ENCODE data around the gene GLIS2. TPM values are rescaled to one million over a fixed set of nuclear protein-coding genes. Genes with fewer than 3 reads are reported as not detected.
A peak's percentile ranks its signal among the peaks of the same experiment; 100 is the strongest.
"Not testable (repeated sequence)": the region's sequence is repeated elsewhere in the genome, so short reads cannot be mapped to it uniquely, and the experiment has no call there.

Gene GLIS2
- total and polyA plus RNA-seq, 2 donors: 0.85 to 3.0 TPM

- H3K4me3 ChIP-seq (ENCODE audit: low read length in 2 of 2); H3K27me3 ChIP-seq (ENCODE audit: control insufficient read depth in 2 of 2, insufficient read depth in 1 of 2, low read length in 1 of 2); H3K9me3 ChIP-seq (ENCODE audit: control insufficient read depth in 2 of 2, insufficient read depth in 1 of 2, low read length in 1 of 2); DNase-seq (ENCODE audit: low read depth in 6 of 9, low spot score in 9 of 9); H3K4me1 ChIP-seq (ENCODE audit: control insufficient read depth in 2 of 2, insufficient read depth in 2 of 2, low read length in 2 of 2); H3K27ac ChIP-seq (ENCODE audit: low read depth in 1 of 2, low read length in 1 of 2): not testable (repeated sequence)
- WGBS: 57% methylated on average over 10 of the region's 10 CpGs
- peaks cover 16 to 37% of the 10 kb centered on the region in 2 donors for H3K36me3 ChIP-seq (ENCODE audit: control insufficient read depth in 2 of 2, insufficient read depth in 2 of 2, low read length in 1 of 2)
Measured at GRCh38 chr16:4344300-4344982, 28.6 kb downstream of the GLIS2 start.

GRCh38 chr16:4344983-4345835 is 29.3 kb downstream of the GLIS2 start:
- H3K9me3 ChIP-seq (ENCODE audit: control insufficient read depth in 2 of 2, insufficient read depth in 1 of 2, low read length in 1 of 2): peaks cover 0 to 4% of the 10 kb centered on the region in 2 donors
- no peak overlapping the region for H3K4me3 ChIP-seq (ENCODE audit: low read length in 2 of 2)
- 97% methylated on average over 26 of the region's 26 CpGs for WGBS
- no peak overlapping the region for H3K27ac ChIP-seq (ENCODE audit: low read depth in 1 of 2, low read length in 1 of 2)
- peaks cover 0 to 6% of the 10 kb centered on the region in 2 donors for H3K4me1 ChIP-seq (ENCODE audit: control insufficient read depth in 2 of 2, insufficient read depth in 2 of 2, low read length in 2 of 2)
- DNase-seq (ENCODE audit: low read depth in 6 of 9, low spot score in 9 of 9): no peak
- H3K36me3 ChIP-seq (ENCODE audit: control insufficient read depth in 2 of 2, insufficient read depth in 2 of 2, low read length in 1 of 2): peaks cover 17 to 32% of the 10 kb centered on the region in 2 donors
- H3K27me3 ChIP-seq (ENCODE audit: control insufficient read depth in 2 of 2, insufficient read depth in 1 of 2, low read length in 1 of 2): no peaks in the 10 kb centered on the region

- Histone ChIP-seq H3K9me3 (ENCODE audit: control insufficient read depth in 2 of 2, insufficient read depth in 1 of 2, low read length in 1 of 2) (peaks cover 0 to 4% of the 10 kb centered on the region in 2 donors), H3K27ac (ENCODE audit: low read depth in 1 of 2, low read length in 1 of 2) (no peak overlapping the region), H3K4me1 (ENCODE audit: control insufficient read depth in 2 of 2, insufficient read depth in 2 of 2, low read length in 2 of 2) (peaks cover 0 to 11% of the 10 kb centered on the region in 2 donors), H3K4me3 (ENCODE audit: low read length in 2 of 2) (no peak overlapping the region), H3K27me3 (ENCODE audit: control insufficient read depth in 2 of 2, insufficient read depth in 1 of 2, low read length in 1 of 2) (no peaks in the 10 kb centered on the region), H3K36me3 (ENCODE audit: control insufficient read depth in 2 of 2, insufficient read depth in 2 of 2, low read length in 1 of 2) (peaks cover 8 to 23% of the 10 kb centered on the region in 2 donors)
- WGBS: 96% methylated on average over 14 of the region's 14 CpGs
- no peak for DNase-seq (ENCODE audit: low read depth in 6 of 9, low spot score in 9 of 9)
Measured at GRCh38 chr16:4345836-4346781, 30.2 kb downstream of the GLIS2 start.

GRCh38 chr16:4347010-4347409 is 31.1 kb downstream of the GLIS2 start:
- 94% methylated on average over 8 of the region's 8 CpGs for WGBS

GRCh38 chr16:4347765-4348509 is 32.1 kb downstream of the GLIS2 start:
- no peak for DNase-seq (ENCODE audit: low read depth in 6 of 9, low spot score in 9 of 9)
- no peak overlapping the region for H3K4me3 ChIP-seq (ENCODE audit: low read length in 2 of 2)
- peaks cover 2 to 17% of the 10 kb centered on the region in 2 donors for H3K36me3 ChIP-seq (ENCODE audit: control insufficient read depth in 2 of 2, insufficient read depth in 2 of 2, low read length in 1 of 2)
- peaks cover 0 to 4% of the 10 kb centered on the region in 2 donors for H3K9me3 ChIP-seq (ENCODE audit: control insufficient read depth in 2 of 2, insufficient read depth in 1 of 2, low read length in 1 of 2)
- WGBS: 96% methylated on average over 17 of the region's 17 CpGs
- no peaks in the 10 kb centered on the region for H3K27me3 ChIP-seq (ENCODE audit: control insufficient read depth in 2 of 2, insufficient read depth in 1 of 2, low read length in 1 of 2)
- no peak overlapping the region for H3K27ac ChIP-seq (ENCODE audit: low read depth in 1 of 2, low read length in 1 of 2)
- H3K4me1 ChIP-seq (ENCODE audit: control insufficient read depth in 2 of 2, insufficient read depth in 2 of 2, low read length in 2 of 2): peaks cover 3 to 16% of the 10 kb centered on the region in 2 donors

More at GRCh38 chr16:4347010-4347409, 31.1 kb downstream of the GLIS2 start:
- no peak overlapping the region for H3K27ac ChIP-seq (ENCODE audit: low read depth in 1 of 2, low read length in 1 of 2)
- H3K36me3 ChIP-seq (ENCODE audit: control insufficient read depth in 2 of 2, insufficient read depth in 2 of 2, low read length in 1 of 2): peaks cover 2 to 18% of the 10 kb centered on the region in 2 donors
- peaks cover 3 to 16% of the 10 kb centered on the region in 2 donors for H3K4me1 ChIP-seq (ENCODE audit: control insufficient read depth in 2 of 2, insufficient read depth in 2 of 2, low read length in 2 of 2)
- H3K4me3 ChIP-seq (ENCODE audit: low read length in 2 of 2): no peak overlapping the region
- no peak for DNase-seq (ENCODE audit: low read depth in 6 of 9, low spot score in 9 of 9)
- H3K27me3 ChIP-seq (ENCODE audit: control insufficient read depth in 2 of 2, insufficient read depth in 1 of 2, low read length in 1 of 2): no peaks in the 10 kb centered on the region
- peaks cover 0 to 4% of the 10 kb centered on the region in 2 donors for H3K9me3 ChIP-seq (ENCODE audit: control insufficient read depth in 2 of 2, insufficient read depth in 1 of 2, low read length in 1 of 2)

- peaks cover 4 to 14% of the 10 kb centered on the region in 2 donors for H3K36me3 ChIP-seq (ENCODE audit: control insufficient read depth in 2 of 2, insufficient read depth in 2 of 2, low read length in 1 of 2)
- H3K4me3 ChIP-seq (ENCODE audit: low read length in 2 of 2): no peak overlapping the region
- H3K27me3 ChIP-seq (ENCODE audit: control insufficient read depth in 2 of 2, insufficient read depth in 1 of 2, low read length in 1 of 2): no peaks in the 10 kb centered on the region
- WGBS: 99% methylated on average over 5 of the region's 5 CpGs
- H3K27ac ChIP-seq (ENCODE audit: low read depth in 1 of 2, low read length in 1 of 2): no peak overlapping the region
- DNase-seq (ENCODE audit: low read depth in 6 of 9, low spot score in 9 of 9): no peak
- H3K4me1 ChIP-seq (ENCODE audit: control insufficient read depth in 2 of 2, insufficient read depth in 2 of 2, low read length in 2 of 2): peaks cover 3 to 16% of the 10 kb centered on the region in 2 donors
- H3K9me3 ChIP-seq (ENCODE audit: control insufficient read depth in 2 of 2, insufficient read depth in 1 of 2, low read length in 1 of 2): peaks cover 0 to 2% of the 10 kb centered on the region in 2 donors
Measured at GRCh38 chr16:4349332-4349731, 33.5 kb downstream of the GLIS2 start.

- peak overlapping the region; percentile 24 to 78 for H3K27ac ChIP-seq (ENCODE audit: low read depth in 1 of 2, low read length in 1 of 2)
- H3K27me3 ChIP-seq (ENCODE audit: control insufficient read depth in 2 of 2, insufficient read depth in 1 of 2, low read length in 1 of 2): no peaks in the 10 kb centered on the region
- peaks cover 3 to 16% of the 10 kb centered on the region in 2 donors for H3K4me1 ChIP-seq (ENCODE audit: control insufficient read depth in 2 of 2, insufficient read depth in 2 of 2, low read length in 2 of 2)
- no peaks in the 10 kb centered on the region for H3K9me3 ChIP-seq (ENCODE audit: control insufficient read depth in 2 of 2, insufficient read depth in 1 of 2, low read length in 1 of 2)
- peaks cover 10 to 23% of the 10 kb centered on the region in 2 donors for H3K36me3 ChIP-seq (ENCODE audit: control insufficient read depth in 2 of 2, insufficient read depth in 2 of 2, low read length in 1 of 2)
- DNase-seq (ENCODE audit: low read depth in 6 of 9, low spot score in 9 of 9): no peak
- WGBS: 39% methylated on average over 24 of the region's 24 CpGs
- H3K4me3 ChIP-seq (ENCODE audit: low read length in 2 of 2): peak overlapping the region; percentile 82 to 98
Measured at GRCh38 chr16:4350365-4350786, 34.5 kb downstream of the GLIS2 start.
